Endothelial cell of umbilical vein (primary cell): ENCODE results near the gene COMMD2.

Source experiments
- CTCF ChIP-seq, 2 donors: IDR thresholded peaks; 1 replicate in 1 of 2; 2 replicates in 1 of 2; pipeline ENCODE4 v1.5.1; 2011; ENCODE audit warnings: low read length in 2 of 2, mild to moderate bottlenecking in 2 of 2, moderate library complexity in 2 of 2, control low read depth in 1 of 2, inconsistent platforms in 1 of 2, low read depth in 1 of 2; ENCODE audit not compliant: insufficient read depth in 1 of 2; ENCODE audit errors: extremely low read depth in 1 of 2
- EZH2 ChIP-seq: IDR thresholded peaks from 2 replicates; pipeline ENCODE4 v1.6.1; 2012; ENCODE audit warnings: borderline replicate concordance, low read depth, mild to moderate bottlenecking, moderate library complexity, low read length, inconsistent platforms; ENCODE audit not compliant: severe bottlenecking
- FOS ChIP-seq: IDR thresholded peaks from 2 replicates; pipeline ENCODE4 v1.6.1; 2011; ENCODE audit warnings: mild to moderate bottlenecking, low read length, moderate library complexity, borderline replicate concordance; ENCODE audit not compliant: insufficient read depth
- GATA2 ChIP-seq: IDR thresholded peaks from 2 replicates; pipeline ENCODE4 v1.7.0; 2011; ENCODE audit warnings: low read depth, mild to moderate bottlenecking, moderate library complexity, mixed read lengths, low read length; ENCODE audit not compliant: insufficient read length, insufficient read depth
- MAX ChIP-seq: IDR thresholded peaks from 2 replicates; pipeline ENCODE4 v1.6.1; 2011; ENCODE audit not compliant: insufficient read depth, insufficient read length
- MYC ChIP-seq: IDR thresholded peaks from one replicate; pipeline ENCODE4 v1.6.1; 2011; ENCODE audit warnings: mild to moderate bottlenecking, low read depth, low read length
- POLR2A ChIP-seq: IDR thresholded peaks from 2 replicates; pipeline ENCODE4 v1.6.1; 2012; ENCODE audit warnings: low read depth, mild to moderate bottlenecking, control low read depth, low read length
- POLR2AphosphoS5 ChIP-seq: IDR thresholded peaks from 2 replicates; pipeline ENCODE4 v1.6.1; 2012; ENCODE audit warnings: low read depth, mild to moderate bottlenecking, control low read depth, low read length, moderate library complexity; ENCODE audit not compliant: insufficient read depth

GRCh38 chr3:149702691-149703441 lies 49.4 kb downstream of the COMMD2 start:
- no peak for TF ChIP-seq MYC
- no peak for TF ChIP-seq CTCF (IDR thresholded peaks at IDR 0.05; ENCODE audit: extremely low read depth in 1 of 2, insufficient read depth in 1 of 2, low read depth in 1 of 2, low read length in 2 of 2)
- no peak for TF ChIP-seq POLR2AphosphoS5
- no peak for TF ChIP-seq MAX
- no peak for TF ChIP-seq POLR2A
- TF ChIP-seq EZH2, result no peak
- peak; percentile 68 for TF ChIP-seq FOS
- no peak for TF ChIP-seq GATA2
